ENCODE data around the gene HSFX1. TPM values are rescaled to one million over a fixed set of nuclear protein-coding genes. Genes with fewer than 3 reads are reported as not detected.
"Not testable (repeated sequence)": the region's sequence is repeated elsewhere in the genome, so short reads cannot be mapped to it uniquely, and the experiment has no call there.

The HSFX1 gene
- polyA plus RNA-seq, result 3.1 TPM
- long read RNA-seq, donor 1, result 0 reads
- long read RNA-seq, donor 2, result 0 reads
- long read RNA-seq, donor 3, result 0 reads
- long read RNA-seq, donor 4, result 0 reads
- long read RNA-seq, donor 5, result 0 reads
- long read RNA-seq, donor 6, result 0 reads
- long read RNA-seq, donor 7, result 0 reads
- long read RNA-seq, donor 8, result 0 reads
- long read RNA-seq, donor 9, result 0 reads
- long read RNA-seq, donor 10, result 0 reads
- long read RNA-seq, donor 11, result 0 reads

GRCh38 chrX:149773768-149774167 lies at the start of gene HSFX1:
TSS of gene HSFX1 (plus strand) at chrX:149774068. CDS start at chrX:149774682, 614 bp downstream.
- not testable (repeated sequence) for H3K4me1 ChIP-seq (ENCODE audit: control insufficient read depth, insufficient read depth, low read length); H3K4me3 ChIP-seq (ENCODE audit: low read length); H3K27me3 ChIP-seq (ENCODE audit: control insufficient read depth, insufficient read depth, low read length); H3K27ac ChIP-seq (ENCODE audit: low read length); DNase-seq; H3K36me3 ChIP-seq (ENCODE audit: control insufficient read depth, insufficient read depth, low read length); H3K9me3 ChIP-seq (ENCODE audit: control insufficient read depth, low read depth, low read length)
- WGBS (ENCODE audit: insufficient coverage, low lambda C conversion rate), result no CpG with 5 or more reads among the region's 17 CpGs

GRCh38 chrX:149727308-149727707 lies 46.6 kb upstream of the HSFX1 start:
- not testable (repeated sequence) for DNase-seq; H3K4me1 ChIP-seq (ENCODE audit: control insufficient read depth, insufficient read depth, low read length); H3K9me3 ChIP-seq (ENCODE audit: control insufficient read depth, low read depth, low read length); H3K4me3 ChIP-seq (ENCODE audit: low read length); H3K27me3 ChIP-seq (ENCODE audit: control insufficient read depth, insufficient read depth, low read length); H3K36me3 ChIP-seq (ENCODE audit: control insufficient read depth, insufficient read depth, low read length); H3K27ac ChIP-seq (ENCODE audit: low read length)
- WGBS (ENCODE audit: insufficient coverage, low lambda C conversion rate), result no CpG with 5 or more reads among the region's 7 CpGs

- no CpG with 5 or more reads among the region's 6 CpGs for WGBS (ENCODE audit: insufficient coverage, low lambda C conversion rate)
- not testable (repeated sequence) for DNase-seq; H3K27ac ChIP-seq (ENCODE audit: low read length); H3K9me3 ChIP-seq (ENCODE audit: control insufficient read depth, low read depth, low read length); H3K36me3 ChIP-seq (ENCODE audit: control insufficient read depth, insufficient read depth, low read length); H3K27me3 ChIP-seq (ENCODE audit: control insufficient read depth, insufficient read depth, low read length); H3K4me3 ChIP-seq (ENCODE audit: low read length); H3K4me1 ChIP-seq (ENCODE audit: control insufficient read depth, insufficient read depth, low read length)
Measured at GRCh38 chrX:149742269-149742668, 31.6 kb upstream of the HSFX1 start.

- H3K36me3 ChIP-seq (ENCODE audit: control insufficient read depth, insufficient read depth, low read length); H3K27me3 ChIP-seq (ENCODE audit: control insufficient read depth, insufficient read depth, low read length); H3K4me1 ChIP-seq (ENCODE audit: control insufficient read depth, insufficient read depth, low read length); H3K4me3 ChIP-seq (ENCODE audit: low read length); H3K27ac ChIP-seq (ENCODE audit: low read length); DNase-seq; H3K9me3 ChIP-seq (ENCODE audit: control insufficient read depth, low read depth, low read length): not testable (repeated sequence)
- no CpG with 5 or more reads among the region's 6 CpGs for WGBS (ENCODE audit: insufficient coverage, low lambda C conversion rate)
Measured at GRCh38 chrX:149746390-149747007, 27.4 kb upstream of the HSFX1 start.

GRCh38 chrX:149757206-149758067 lies 16.4 kb upstream of the HSFX1 start:
- H3K27ac ChIP-seq (ENCODE audit: low read length), result no peak overlapping the region
- H3K36me3 ChIP-seq (ENCODE audit: control insufficient read depth, insufficient read depth, low read length), result no peaks in the 10 kb centered on the region
- no peaks in the 10 kb centered on the region for H3K9me3 ChIP-seq (ENCODE audit: control insufficient read depth, low read depth, low read length)
- WGBS (ENCODE audit: insufficient coverage, low lambda C conversion rate), result no CpG with 5 or more reads among the region's 8 CpGs
- H3K27me3 ChIP-seq (ENCODE audit: control insufficient read depth, insufficient read depth, low read length), result no peaks in the 10 kb centered on the region
- no peak overlapping the region for H3K4me3 ChIP-seq (ENCODE audit: low read length)
- no peak for DNase-seq
- H3K4me1 ChIP-seq (ENCODE audit: control insufficient read depth, insufficient read depth, low read length), result no peaks in the 10 kb centered on the region

GRCh38 chrX:149758068-149758714 lies 15.7 kb upstream of the HSFX1 start:
- no peak overlapping the region for H3K4me3 ChIP-seq (ENCODE audit: low read length)
- no peak for DNase-seq
- no CpG with 5 or more reads among the region's 18 CpGs for WGBS (ENCODE audit: insufficient coverage, low lambda C conversion rate)
- no peaks in the 10 kb centered on the region for H3K36me3 ChIP-seq (ENCODE audit: control insufficient read depth, insufficient read depth, low read length)
- H3K27me3 ChIP-seq (ENCODE audit: control insufficient read depth, insufficient read depth, low read length), result no peaks in the 10 kb centered on the region
- H3K4me1 ChIP-seq (ENCODE audit: control insufficient read depth, insufficient read depth, low read length), result no peaks in the 10 kb centered on the region
- no peak overlapping the region for H3K27ac ChIP-seq (ENCODE audit: low read length)
- H3K9me3 ChIP-seq (ENCODE audit: control insufficient read depth, low read depth, low read length), result no peaks in the 10 kb centered on the region

GRCh38 chrX:149758715-149759078 lies 15.2 kb upstream of the HSFX1 start:
- WGBS (ENCODE audit: insufficient coverage, low lambda C conversion rate), result no CpG with 5 or more reads among the region's 17 CpGs
- H3K27me3 ChIP-seq (ENCODE audit: control insufficient read depth, insufficient read depth, low read length); H3K4me1 ChIP-seq (ENCODE audit: control insufficient read depth, insufficient read depth, low read length); H3K36me3 ChIP-seq (ENCODE audit: control insufficient read depth, insufficient read depth, low read length); DNase-seq; H3K4me3 ChIP-seq (ENCODE audit: low read length); H3K9me3 ChIP-seq (ENCODE audit: control insufficient read depth, low read depth, low read length); H3K27ac ChIP-seq (ENCODE audit: low read length): not testable (repeated sequence)

GRCh38 chrX:149759824-149760223 lies 14.0 kb upstream of the HSFX1 start:
- Histone ChIP-seq H3K27ac (ENCODE audit: low read length) (no peak overlapping the region), H3K4me3 (ENCODE audit: low read length) (no peak overlapping the region), H3K9me3 (ENCODE audit: control insufficient read depth, low read depth, low read length) (no peaks in the 10 kb centered on the region), H3K36me3 (ENCODE audit: control insufficient read depth, insufficient read depth, low read length) (no peaks in the 10 kb centered on the region), H3K4me1 (ENCODE audit: control insufficient read depth, insufficient read depth, low read length) (no peaks in the 10 kb centered on the region), H3K27me3 (ENCODE audit: control insufficient read depth, insufficient read depth, low read length) (no peaks in the 10 kb centered on the region)
- WGBS (ENCODE audit: insufficient coverage, low lambda C conversion rate), result no CpG with 5 or more reads among the region's 7 CpGs
- no peak for DNase-seq

- WGBS (ENCODE audit: insufficient coverage, low lambda C conversion rate), result no CpG with 5 or more reads among the region's 3 CpGs
- no peaks in the 10 kb centered on the region for H3K9me3 ChIP-seq (ENCODE audit: control insufficient read depth, low read depth, low read length)
- H3K36me3 ChIP-seq (ENCODE audit: control insufficient read depth, insufficient read depth, low read length), result no peaks in the 10 kb centered on the region
- no peak overlapping the region for H3K4me3 ChIP-seq (ENCODE audit: low read length)
- no peaks in the 10 kb centered on the region for H3K27me3 ChIP-seq (ENCODE audit: control insufficient read depth, insufficient read depth, low read length)
- no peaks in the 10 kb centered on the region for H3K4me1 ChIP-seq (ENCODE audit: control insufficient read depth, insufficient read depth, low read length)
- DNase-seq, result no peak
- H3K27ac ChIP-seq (ENCODE audit: low read length), result no peak overlapping the region
Measured at GRCh38 chrX:149760965-149761364, 12.9 kb upstream of the HSFX1 start.

- not testable (repeated sequence) for H3K27me3 ChIP-seq (ENCODE audit: control insufficient read depth, insufficient read depth, low read length); DNase-seq; H3K9me3 ChIP-seq (ENCODE audit: control insufficient read depth, low read depth, low read length); H3K36me3 ChIP-seq (ENCODE audit: control insufficient read depth, insufficient read depth, low read length); H3K27ac ChIP-seq (ENCODE audit: low read length); H3K4me3 ChIP-seq (ENCODE audit: low read length); H3K4me1 ChIP-seq (ENCODE audit: control insufficient read depth, insufficient read depth, low read length)
- no CpG with 5 or more reads among the region's 22 CpGs for WGBS (ENCODE audit: insufficient coverage, low lambda C conversion rate)
Measured at GRCh38 chrX:149761858-149762674, 11.8 kb upstream of the HSFX1 start.

Data from large intestine (tissue), 12 donors.